BJ (cell line): ENCODE results near the gene ARL5A. TPM values are rescaled to one million over a fixed set of nuclear protein-coding genes. Genes with fewer than 3 reads are reported as not detected.

Experiments used
- CTCF ChIA-PET: fragments of 350-600 bp; formaldehyde crosslinking; extraction: SDS; loops from one replicate; lab custom pipeline; 2021; ENCODE audit warnings: antibody characterized with exemption, inconsistent platforms; lab: Yijun Ruan, JAX
- POLR2A ChIA-PET: fragments of 300-600 bp; sonication (Branson Sonifier 250); formaldehyde crosslinking; extraction: SDS; loops from one replicate; lab custom pipeline; 2021; ENCODE audit warnings: antibody characterized with exemption; lab: Charles Lee
- DNase-seq: peaks from one replicate; pipeline ENCODE4 v3.0.0-alpha.2; 2011; ENCODE audit warnings: low read depth
- H3K27me3 ChIP-seq: 2 replicates; pipeline ENCODE4 v1.6.0; 2011; ENCODE audit warnings: low read length; ENCODE audit not compliant: control insufficient read depth, insufficient read depth
- H3K36me3 ChIP-seq: 2 replicates; pipeline ENCODE4 v1.5.1; 2011; ENCODE audit warnings: low read length; ENCODE audit not compliant: control insufficient read depth, insufficient read depth
- H3K4me3 ChIP-seq: 2 replicates; pipeline ENCODE4 v1.5.1; 2011; ENCODE audit warnings: low read depth, mild to moderate bottlenecking, control low read depth, low read length
- polyA plus RNA-seq: library from polyadenylated mRNA; depleted of rRNA; stranded (reverse); fragments of >200 nt; gene quantifications from 2 replicates; pipeline ENCODE4 v1.2.3, GENCODE V29; 2011
- TF ChIP-seq, protein P1 (sequence below): IDR thresholded peaks from 2 replicates; pipeline ENCODE4 v1.5.1; 2011; ENCODE audit warnings: low read depth, mild to moderate bottlenecking, control low read depth, inconsistent platforms, low read length, moderate library complexity; ENCODE audit not compliant: insufficient read depth

The ARL5A gene
- polyA plus RNA-seq, 1 experiment = 9.3 TPM

DNA sequence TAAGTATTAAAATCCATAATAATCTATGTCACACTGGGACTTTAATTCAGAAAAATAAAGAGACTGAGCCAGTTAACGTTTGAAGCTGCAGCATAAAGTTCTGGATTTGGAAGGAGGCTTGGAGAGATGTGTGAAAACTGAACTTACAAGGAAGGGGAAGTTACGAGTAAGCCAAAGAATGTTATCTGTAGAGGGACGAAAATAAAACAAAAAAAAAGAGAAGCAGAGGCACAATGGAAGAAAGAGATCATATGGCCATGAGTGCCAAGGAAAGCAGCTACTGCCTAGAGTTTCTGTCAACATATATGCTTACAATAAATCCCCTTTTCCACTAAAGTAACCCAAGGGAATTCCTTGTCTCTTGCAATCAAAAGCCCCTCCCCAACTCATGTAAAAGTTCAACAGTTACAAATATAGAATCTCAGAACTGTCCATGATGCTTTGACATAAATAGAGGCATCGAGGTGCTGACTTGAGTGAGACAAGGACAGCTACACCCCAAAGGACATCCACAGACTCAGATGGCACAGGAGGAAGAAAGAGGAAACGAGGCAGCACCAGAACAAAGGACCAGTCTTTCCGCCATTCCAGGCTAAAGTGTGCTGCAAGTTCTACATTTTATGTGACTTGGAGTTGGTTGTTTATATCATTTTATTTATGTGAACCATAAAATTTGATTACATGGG is 16.1 kb upstream of the ARL5A start:
- H3K36me3 ChIP-seq = no peaks in the 10 kb centered on the region
- no peaks in the 10 kb centered on the region for H3K27me3 ChIP-seq
- TF ChIP-seq, protein P1, sequence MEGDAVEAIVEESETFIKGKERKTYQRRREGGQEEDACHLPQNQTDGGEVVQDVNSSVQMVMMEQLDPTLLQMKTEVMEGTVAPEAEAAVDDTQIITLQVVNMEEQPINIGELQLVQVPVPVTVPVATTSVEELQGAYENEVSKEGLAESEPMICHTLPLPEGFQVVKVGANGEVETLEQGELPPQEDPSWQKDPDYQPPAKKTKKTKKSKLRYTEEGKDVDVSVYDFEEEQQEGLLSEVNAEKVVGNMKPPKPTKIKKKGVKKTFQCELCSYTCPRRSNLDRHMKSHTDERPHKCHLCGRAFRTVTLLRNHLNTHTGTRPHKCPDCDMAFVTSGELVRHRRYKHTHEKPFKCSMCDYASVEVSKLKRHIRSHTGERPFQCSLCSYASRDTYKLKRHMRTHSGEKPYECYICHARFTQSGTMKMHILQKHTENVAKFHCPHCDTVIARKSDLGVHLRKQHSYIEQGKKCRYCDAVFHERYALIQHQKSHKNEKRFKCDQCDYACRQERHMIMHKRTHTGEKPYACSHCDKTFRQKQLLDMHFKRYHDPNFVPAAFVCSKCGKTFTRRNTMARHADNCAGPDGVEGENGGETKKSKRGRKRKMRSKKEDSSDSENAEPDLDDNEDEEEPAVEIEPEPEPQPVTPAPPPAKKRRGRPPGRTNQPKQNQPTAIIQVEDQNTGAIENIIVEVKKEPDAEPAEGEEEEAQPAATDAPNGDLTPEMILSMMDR = no peak
- no peak for DNase-seq
- POLR2A ChIA-PET = no interaction called here
- CTCF ChIA-PET = interaction anchor here (0.6 kb wide), 1 partner anchor 152 kb away, joined by 3 read pairs; no protein-coding TSS in a partner anchor
- no peak overlapping the region for H3K4me3 ChIP-seq

DNA sequence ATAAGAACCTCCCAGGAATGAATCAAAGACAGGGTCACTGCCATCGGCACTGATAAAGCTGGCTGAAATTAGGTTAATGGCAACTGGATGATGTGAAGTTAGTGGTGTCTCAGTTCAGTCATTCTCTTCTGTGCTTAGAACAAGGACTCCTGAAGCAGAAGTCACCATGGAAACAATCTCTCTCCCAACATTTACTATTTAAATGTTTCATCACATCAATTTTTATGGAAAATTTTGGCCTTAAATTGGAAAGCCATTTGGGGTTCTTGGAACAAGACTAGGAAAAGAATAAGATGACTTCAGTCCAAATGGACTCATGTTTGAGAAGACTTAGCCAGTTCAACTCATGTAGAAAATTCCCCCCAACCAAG is 15.5 kb upstream of the ARL5A start:
- TF ChIP-seq, protein P1 = no peak
- ChIA-PET POLR2A (no interaction called here), CTCF (no interaction called here)
- H3K27me3 ChIP-seq = no peaks in the 10 kb centered on the region
- H3K36me3 ChIP-seq = no peaks in the 10 kb centered on the region
- H3K4me3 ChIP-seq = no peak overlapping the region
- DNase-seq = no peak

DNA sequence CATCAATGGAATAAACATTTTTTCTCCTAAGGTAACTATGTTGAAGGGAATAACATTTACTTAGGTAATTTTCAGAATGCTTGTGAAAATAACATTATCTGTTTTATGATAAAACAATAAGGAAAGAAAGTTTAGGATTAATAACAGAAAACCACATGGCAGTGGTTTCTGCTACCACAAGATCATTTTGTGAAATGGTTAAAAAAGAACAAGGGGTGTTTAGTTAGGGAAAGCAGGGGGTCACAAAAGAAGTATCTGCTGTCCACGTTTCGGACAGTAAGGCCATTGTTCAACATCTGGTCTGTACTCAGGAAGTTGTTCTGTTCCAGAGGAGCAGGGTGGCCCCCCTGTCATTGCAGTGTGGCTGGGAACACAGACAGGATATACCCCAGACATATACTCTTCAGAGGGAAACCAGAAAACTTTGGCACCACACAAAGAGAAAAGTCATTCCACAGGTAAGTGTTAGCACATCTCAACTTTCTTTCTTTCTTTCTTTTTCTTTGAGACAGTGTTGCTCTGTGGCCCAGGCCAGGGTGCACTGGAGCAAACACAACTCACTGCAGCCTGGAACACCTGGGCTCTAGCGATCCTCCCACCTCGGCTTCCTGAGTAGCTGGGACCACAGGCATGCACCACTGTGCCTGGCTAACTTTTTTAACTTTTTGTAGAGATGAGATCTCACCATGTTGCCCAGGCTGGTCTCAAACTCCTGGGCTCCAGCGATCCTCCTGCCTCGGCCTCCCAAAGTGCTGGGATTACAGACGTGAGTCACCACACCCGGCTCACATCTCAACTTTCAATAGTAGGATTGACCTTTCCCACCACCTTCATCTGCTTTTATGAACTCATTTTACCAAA is 14.8 kb upstream of the ARL5A start:
- no peak for DNase-seq
- ChIA-PET POLR2A (no interaction called here), CTCF (no interaction called here)
- no peaks in the 10 kb centered on the region for H3K36me3 ChIP-seq
- TF ChIP-seq, protein P1 = no peak
- H3K27me3 ChIP-seq = no peaks in the 10 kb centered on the region
- H3K4me3 ChIP-seq = no peak overlapping the region

DNA sequence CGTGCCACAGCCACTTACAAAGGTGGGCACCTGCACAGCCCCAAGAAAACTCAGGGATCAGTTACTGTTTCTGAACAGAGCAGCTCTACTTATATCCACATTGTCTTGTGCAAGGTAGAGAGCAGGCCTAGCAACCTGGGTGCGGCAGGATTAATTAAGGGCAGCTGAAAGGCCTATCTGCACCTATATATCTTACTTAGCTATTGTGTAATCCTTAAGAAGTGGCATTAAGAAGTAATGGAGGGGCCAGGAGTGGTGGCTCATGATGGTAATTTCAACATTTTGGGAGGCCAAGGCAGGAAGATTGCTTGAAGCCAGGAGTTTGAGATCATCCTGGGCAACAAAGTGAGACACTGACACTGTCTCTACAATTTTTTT is 12.8 kb upstream of the ARL5A start:
- DNase-seq = no peak
- Histone ChIP-seq H3K4me3 (no peak overlapping the region), H3K36me3 (no peaks in the 10 kb centered on the region), H3K27me3 (no peaks in the 10 kb centered on the region)
- CTCF ChIA-PET = interaction anchor here (0.6 kb wide), 1 partner anchor 38 kb away, joined by 3 read pairs; no protein-coding TSS in a partner anchor
- TF ChIP-seq, protein P1 = no peak
- POLR2A ChIA-PET = no interaction called here
